K562 (cell line): ENCODE data around the gene TGFBR1. TPM values are rescaled to one million over a fixed set of nuclear protein-coding genes. Genes with fewer than 3 reads are reported as not detected.
A peak's percentile ranks its signal among the peaks of the same experiment; 100 is the strongest.

Experiments
- CREB3L1 ChIP-seq: fragments of 450-650 bp; IDR thresholded peaks from 2 replicates; pipeline ENCODE4 v1.6.1; 2014; ENCODE audit warnings: low read depth, mild to moderate bottlenecking, moderate library complexity, borderline replicate concordance
- MBD2 ChIP-seq: sonication (generic); IDR thresholded peaks from 2 replicates; pipeline ENCODE4 v1.6.1; 2016; ENCODE audit warnings: low read depth, borderline replicate concordance
- NBN ChIP-seq: fragments of 450-650 bp; IDR thresholded peaks from 2 replicates; pipeline ENCODE4 v1.6.1; 2016; ENCODE audit warnings: low read depth, mild to moderate bottlenecking
- POLR2AphosphoS5 ChIP-seq: IDR thresholded peaks from 2 replicates; pipeline ENCODE4 v1.6.1; 2011; ENCODE audit warnings: mild to moderate bottlenecking, low read depth, low read length, moderate library complexity; ENCODE audit not compliant: control insufficient read depth, insufficient read depth
- SREBF2 ChIP-seq: sonication (generic); formaldehyde crosslinking; IDR thresholded peaks from 2 replicates; pipeline ENCODE4 v1.4.0; 2020; ENCODE audit warnings: mild to moderate bottlenecking, missing genetic modification reagents
- STAT5A ChIP-seq: IDR thresholded peaks from 2 replicates; pipeline ENCODE4 v1.6.1; 2012; ENCODE audit warnings: low read length, inconsistent platforms, borderline replicate concordance
- TAF1 ChIP-seq: IDR thresholded peaks from 2 replicates; pipeline ENCODE4 v1.6.1; 2011; ENCODE audit warnings: mild to moderate bottlenecking, low read length, moderate library complexity; ENCODE audit not compliant: insufficient read depth, control insufficient read depth, severe bottlenecking; ENCODE audit errors: extremely low read depth
- polyA plus RNA-seq, 8 experiments: library from polyadenylated mRNA; depleted of rRNA in 4 of 8; stranded (reverse) in 5 of 8; unstranded in 3 of 8; fragments of >200 nt; fragmentation: Nextera tagmentation in 2 of 8; fragmentation: Illumina TruSeq in 1 of 8; extraction: Ambion mirVana in 2 of 8; extraction: Trizol in 1 of 8; gene quantifications; 2 replicates each; pipeline versions ENCODE4 v1.2.1 to v1.2.3, GENCODE V29; 2011 to 2014; ENCODE audit warnings: inconsistent platforms in 1 of 8, missing spikeins in 1 of 8
- total RNA-seq, 7 experiments: library from RNA; depleted of rRNA in 6 of 7; stranded (reverse); fragments of >200 nt in 6 of 7; fragmentation: Illumina TruSeq in 2 of 7; extraction: Trizol in 2 of 7; gene quantifications; 2 replicates each; pipeline versions ENCODE4 v1.2.1 to v1.2.3, GENCODE V29; 2011 to 2021; ENCODE audit warnings: low replicate concordance in 1 of 7
- TF ChIP-seq, protein P1 (sequence below): fragments of 450-650 bp; formaldehyde crosslinking; IDR thresholded peaks from 2 replicates; pipeline ENCODE4 v1.4.0; 2020; ENCODE audit warnings: mild to moderate bottlenecking, moderate library complexity
- TF ChIP-seq, protein P2 (sequence below), 2 experiments: fragments of 450-650 bp; IDR thresholded peaks; 2 replicates each; pipeline ENCODE4 v1.6.1; 2018; ENCODE audit warnings: mild to moderate bottlenecking in 2 of 2, low read depth in 1 of 2; ENCODE audit not compliant: partially characterized antibody in 2 of 2
- TF ChIP-seq, protein P3 (sequence below), 2 experiments: fragments of 450-650 bp; formaldehyde crosslinking in 1 of 2; IDR thresholded peaks; 2 replicates each; pipeline versions ENCODE4 v1.4.0 to v1.6.1; 2014 to 2020; ENCODE audit warnings: mild to moderate bottlenecking in 2 of 2, borderline replicate concordance in 1 of 2, low read depth in 1 of 2

Gene TGFBR1
- total and polyA plus RNA-seq, 9 of the 15 experiments (the other 6 are each of a cell fraction or from before 2014, with no cell fraction given), result 15.5 to 62.4 (median 42.7) TPM

DNA sequence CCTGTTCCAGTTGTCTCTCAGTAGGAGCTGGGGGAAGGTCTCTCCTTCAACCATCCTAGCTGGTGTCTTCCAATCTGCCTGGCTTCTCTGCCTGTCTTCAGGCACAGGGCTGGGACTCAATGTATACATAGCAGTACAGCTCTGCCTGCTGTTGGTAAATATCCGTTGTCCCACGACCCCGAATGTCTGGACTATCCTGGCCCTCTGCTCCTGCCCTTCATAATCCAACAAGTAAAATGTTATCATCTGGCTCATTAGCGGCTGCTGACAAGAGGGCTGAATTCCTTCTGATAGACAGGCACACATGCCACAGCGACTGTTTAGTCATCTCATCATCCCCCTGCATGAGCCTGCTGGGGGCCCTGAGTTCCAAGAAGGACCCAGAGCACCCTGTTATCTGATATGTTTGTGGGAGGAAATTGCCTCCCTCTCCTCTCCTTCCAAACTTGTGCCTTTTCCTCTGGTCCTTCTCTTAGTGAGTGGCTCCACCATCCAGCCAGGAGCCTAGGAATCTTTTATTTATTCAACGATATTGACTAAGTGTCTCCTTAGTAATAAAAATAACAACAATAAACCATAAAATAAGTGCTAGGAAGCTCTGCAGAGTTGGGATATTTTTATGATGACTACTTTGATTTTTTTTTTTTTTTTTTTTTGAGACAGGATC lies 29.5 kb upstream of the TGFBR1 start (continued):
- 0 out of 2 replicates have a peak, but pooled peaks have one; percentile 19 for TF ChIP-seq CREB3L1
- TF ChIP-seq, protein P1, sequence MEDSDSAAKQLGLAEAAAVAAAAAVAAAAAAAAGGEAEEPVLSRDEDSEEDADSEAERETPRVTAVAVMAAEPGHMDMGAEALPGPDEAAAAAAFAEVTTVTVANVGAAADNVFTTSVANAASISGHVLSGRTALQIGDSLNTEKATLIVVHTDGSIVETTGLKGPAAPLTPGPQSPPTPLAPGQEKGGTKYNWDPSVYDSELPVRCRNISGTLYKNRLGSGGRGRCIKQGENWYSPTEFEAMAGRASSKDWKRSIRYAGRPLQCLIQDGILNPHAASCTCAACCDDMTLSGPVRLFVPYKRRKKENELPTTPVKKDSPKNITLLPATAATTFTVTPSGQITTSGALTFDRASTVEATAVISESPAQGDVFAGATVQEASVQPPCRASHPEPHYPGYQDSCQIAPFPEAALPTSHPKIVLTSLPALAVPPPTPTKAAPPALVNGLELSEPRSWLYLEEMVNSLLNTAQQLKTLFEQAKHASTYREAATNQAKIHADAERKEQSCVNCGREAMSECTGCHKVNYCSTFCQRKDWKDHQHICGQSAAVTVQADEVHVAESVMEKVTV (CRISPR knock-in tag), result 0 out of 2 replicates have a peak, but pooled peaks have one; percentile 13
- TF ChIP-seq POLR2AphosphoS5, result peak; percentile 78
- TF ChIP-seq, protein P2, sequence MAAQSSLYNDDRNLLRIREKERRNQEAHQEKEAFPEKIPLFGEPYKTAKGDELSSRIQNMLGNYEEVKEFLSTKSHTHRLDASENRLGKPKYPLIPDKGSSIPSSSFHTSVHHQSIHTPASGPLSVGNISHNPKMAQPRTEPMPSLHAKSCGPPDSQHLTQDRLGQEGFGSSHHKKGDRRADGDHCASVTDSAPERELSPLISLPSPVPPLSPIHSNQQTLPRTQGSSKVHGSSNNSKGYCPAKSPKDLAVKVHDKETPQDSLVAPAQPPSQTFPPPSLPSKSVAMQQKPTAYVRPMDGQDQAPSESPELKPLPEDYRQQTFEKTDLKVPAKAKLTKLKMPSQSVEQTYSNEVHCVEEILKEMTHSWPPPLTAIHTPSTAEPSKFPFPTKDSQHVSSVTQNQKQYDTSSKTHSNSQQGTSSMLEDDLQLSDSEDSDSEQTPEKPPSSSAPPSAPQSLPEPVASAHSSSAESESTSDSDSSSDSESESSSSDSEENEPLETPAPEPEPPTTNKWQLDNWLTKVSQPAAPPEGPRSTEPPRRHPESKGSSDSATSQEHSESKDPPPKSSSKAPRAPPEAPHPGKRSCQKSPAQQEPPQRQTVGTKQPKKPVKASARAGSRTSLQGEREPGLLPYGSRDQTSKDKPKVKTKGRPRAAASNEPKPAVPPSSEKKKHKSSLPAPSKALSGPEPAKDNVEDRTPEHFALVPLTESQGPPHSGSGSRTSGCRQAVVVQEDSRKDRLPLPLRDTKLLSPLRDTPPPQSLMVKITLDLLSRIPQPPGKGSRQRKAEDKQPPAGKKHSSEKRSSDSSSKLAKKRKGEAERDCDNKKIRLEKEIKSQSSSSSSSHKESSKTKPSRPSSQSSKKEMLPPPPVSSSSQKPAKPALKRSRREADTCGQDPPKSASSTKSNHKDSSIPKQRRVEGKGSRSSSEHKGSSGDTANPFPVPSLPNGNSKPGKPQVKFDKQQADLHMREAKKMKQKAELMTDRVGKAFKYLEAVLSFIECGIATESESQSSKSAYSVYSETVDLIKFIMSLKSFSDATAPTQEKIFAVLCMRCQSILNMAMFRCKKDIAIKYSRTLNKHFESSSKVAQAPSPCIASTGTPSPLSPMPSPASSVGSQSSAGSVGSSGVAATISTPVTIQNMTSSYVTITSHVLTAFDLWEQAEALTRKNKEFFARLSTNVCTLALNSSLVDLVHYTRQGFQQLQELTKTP (IDR thresholded peaks at IDR 0.05; ENCODE audit: low read depth in 1 of 2, partially characterized antibody in 2 of 2), result peak; percentile 22 to 70
- TF ChIP-seq NBN, result peak; percentile 72; the same call in 1 of the 2 replicates
- no peak for TF ChIP-seq SREBF2 (CRISPR knock-in tag)
- TF ChIP-seq MBD2, result peak; percentile 32; the same call in 1 of the 2 replicates
- peak; percentile 86 for TF ChIP-seq STAT5A
- TF ChIP-seq TAF1, result peak; percentile 51
- TF ChIP-seq, protein P3, sequence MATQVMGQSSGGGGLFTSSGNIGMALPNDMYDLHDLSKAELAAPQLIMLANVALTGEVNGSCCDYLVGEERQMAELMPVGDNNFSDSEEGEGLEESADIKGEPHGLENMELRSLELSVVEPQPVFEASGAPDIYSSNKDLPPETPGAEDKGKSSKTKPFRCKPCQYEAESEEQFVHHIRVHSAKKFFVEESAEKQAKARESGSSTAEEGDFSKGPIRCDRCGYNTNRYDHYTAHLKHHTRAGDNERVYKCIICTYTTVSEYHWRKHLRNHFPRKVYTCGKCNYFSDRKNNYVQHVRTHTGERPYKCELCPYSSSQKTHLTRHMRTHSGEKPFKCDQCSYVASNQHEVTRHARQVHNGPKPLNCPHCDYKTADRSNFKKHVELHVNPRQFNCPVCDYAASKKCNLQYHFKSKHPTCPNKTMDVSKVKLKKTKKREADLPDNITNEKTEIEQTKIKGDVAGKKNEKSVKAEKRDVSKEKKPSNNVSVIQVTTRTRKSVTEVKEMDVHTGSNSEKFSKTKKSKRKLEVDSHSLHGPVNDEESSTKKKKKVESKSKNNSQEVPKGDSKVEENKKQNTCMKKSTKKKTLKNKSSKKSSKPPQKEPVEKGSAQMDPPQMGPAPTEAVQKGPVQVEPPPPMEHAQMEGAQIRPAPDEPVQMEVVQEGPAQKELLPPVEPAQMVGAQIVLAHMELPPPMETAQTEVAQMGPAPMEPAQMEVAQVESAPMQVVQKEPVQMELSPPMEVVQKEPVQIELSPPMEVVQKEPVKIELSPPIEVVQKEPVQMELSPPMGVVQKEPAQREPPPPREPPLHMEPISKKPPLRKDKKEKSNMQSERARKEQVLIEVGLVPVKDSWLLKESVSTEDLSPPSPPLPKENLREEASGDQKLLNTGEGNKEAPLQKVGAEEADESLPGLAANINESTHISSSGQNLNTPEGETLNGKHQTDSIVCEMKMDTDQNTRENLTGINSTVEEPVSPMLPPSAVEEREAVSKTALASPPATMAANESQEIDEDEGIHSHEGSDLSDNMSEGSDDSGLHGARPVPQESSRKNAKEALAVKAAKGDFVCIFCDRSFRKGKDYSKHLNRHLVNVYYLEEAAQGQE (IDR thresholded peaks at IDR 0.05; ENCODE audit: borderline replicate concordance), result peak; percentile 20; the same call in 1 of the 2 replicates
- TF ChIP-seq, protein P3 (CRISPR knock-in tag; IDR thresholded peaks at IDR 0.05; ENCODE audit: low read depth), result no peak
